Neural crest cell (in vitro differentiated cells): ENCODE results near the gene ZNF605. TPM values are rescaled to one million over a fixed set of nuclear protein-coding genes. Genes with fewer than 3 reads are reported as not detected.
A peak's percentile ranks its signal among the peaks of the same experiment; 100 is the strongest.
"Not testable (repeated sequence)": the region's sequence is repeated elsewhere in the genome, so short reads cannot be mapped to it uniquely, and the experiment has no call there.

ENCODE experiments used
- DNase-seq: peaks from one replicate; pipeline ENCODE4 v3.0.0; 2021; ENCODE audit warnings: low read depth, mixed read lengths, low spot score
- H3K27ac Mint-ChIP-seq: one replicate; pipeline ENCODE4 v1.8.0; 2021; ENCODE audit warnings: mild to moderate bottlenecking, mixed read lengths; ENCODE audit not compliant: unreplicated experiment
- H3K27me3 Mint-ChIP-seq: 2 replicates; pipeline ENCODE4 v1.8.0; 2021; ENCODE audit warnings: low read depth, mild to moderate bottlenecking, mixed read lengths
- H3K36me3 Mint-ChIP-seq: 2 replicates; pipeline ENCODE4 v1.8.0; 2021; ENCODE audit warnings: low read depth, mild to moderate bottlenecking, mixed read lengths
- H3K4me1 Mint-ChIP-seq: 2 replicates; pipeline ENCODE4 v1.8.0; 2021; ENCODE audit warnings: mixed read lengths
- H3K4me3 Mint-ChIP-seq: one replicate; pipeline ENCODE4 v1.8.0; 2021; ENCODE audit warnings: mild to moderate bottlenecking, mixed read lengths
- H3K9me3 Mint-ChIP-seq: 2 replicates; pipeline ENCODE4 v1.8.0; 2021; ENCODE audit warnings: mixed read lengths
- long read RNA-seq: library from polyadenylated mRNA; unstranded; transcript quantifications from one replicate; pipeline ENCODE4 v2.0.0, GENCODE V29; 2020
- total RNA-seq: library from RNA; stranded (reverse); gene quantifications from 2 replicates; pipeline ENCODE4 v1.2.1, GENCODE V29; 2021
- TF ChIP-seq, protein P1 (sequence below): fragments of 200-600 bp; sonication (generic); conservative IDR thresholded peaks from 2 replicates; pipeline ENCODE4 v1.5.0; 2021; ENCODE audit warnings: antibody characterized with exemption, mild to moderate bottlenecking

Gene ZNF605
- 19.6 and 22.3 TPM in 2 replicates for total RNA-seq
- long read RNA-seq, full-length matches to known transcripts: 20 of 28 reads
- long read RNA-seq, partial matches to known transcripts: 1 of 28 reads
- long read RNA-seq, other reads (novel, unspliced or antisense): 7 of 28 reads

DNA sequence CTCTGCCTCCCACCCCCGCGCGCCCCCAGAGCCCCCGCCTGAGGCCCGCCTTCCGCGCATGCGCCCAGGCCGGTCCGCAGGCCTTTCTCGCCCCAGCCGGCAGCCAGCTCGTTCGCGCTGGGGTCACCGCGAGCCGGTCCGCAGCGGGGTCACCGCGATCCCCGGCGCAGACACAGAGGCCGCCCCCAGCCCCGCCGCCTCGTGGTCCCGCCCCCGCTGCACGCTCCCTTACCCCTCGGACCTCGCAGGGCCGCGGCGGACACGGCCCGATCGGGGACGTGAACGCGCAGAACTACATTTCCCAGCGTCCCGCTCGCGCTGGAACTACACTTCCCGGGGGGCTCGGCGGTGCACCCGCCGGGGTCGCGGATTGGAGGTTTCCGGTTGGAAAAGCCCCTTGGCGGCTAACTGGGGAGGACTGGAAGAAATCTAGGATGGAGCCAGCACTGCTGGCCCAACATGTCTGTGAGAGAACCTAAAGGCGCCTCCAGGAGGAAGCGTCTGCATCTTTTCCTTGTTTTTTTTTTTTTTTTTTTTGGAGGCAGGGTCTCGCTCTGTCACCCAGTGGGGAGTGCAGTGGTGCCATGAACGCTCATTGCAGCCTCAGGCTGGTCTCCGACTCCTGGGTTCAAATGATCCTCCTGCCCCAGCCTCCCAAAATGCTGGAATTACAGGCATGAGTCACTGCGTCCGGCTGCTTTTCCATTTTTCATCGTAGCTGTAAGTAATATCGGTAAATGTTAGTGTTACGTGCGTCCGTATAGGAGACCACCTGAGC, at the start of gene ZNF605:
Gene ZNF605, minus strand, starts transcription at position 296 of the 778 bp plus-strand sequence. CDS start 10,671 bp downstream, outside the sequence.
- peak within 1 kb of the TSS; percentile 95 for H3K4me3 Mint-ChIP-seq
- peaks cover 40% of the 10 kb centered on the region for H3K36me3 Mint-ChIP-seq
- peaks cover 25% of the 10 kb centered on the region for H3K4me1 Mint-ChIP-seq
- TF ChIP-seq, protein P1, sequence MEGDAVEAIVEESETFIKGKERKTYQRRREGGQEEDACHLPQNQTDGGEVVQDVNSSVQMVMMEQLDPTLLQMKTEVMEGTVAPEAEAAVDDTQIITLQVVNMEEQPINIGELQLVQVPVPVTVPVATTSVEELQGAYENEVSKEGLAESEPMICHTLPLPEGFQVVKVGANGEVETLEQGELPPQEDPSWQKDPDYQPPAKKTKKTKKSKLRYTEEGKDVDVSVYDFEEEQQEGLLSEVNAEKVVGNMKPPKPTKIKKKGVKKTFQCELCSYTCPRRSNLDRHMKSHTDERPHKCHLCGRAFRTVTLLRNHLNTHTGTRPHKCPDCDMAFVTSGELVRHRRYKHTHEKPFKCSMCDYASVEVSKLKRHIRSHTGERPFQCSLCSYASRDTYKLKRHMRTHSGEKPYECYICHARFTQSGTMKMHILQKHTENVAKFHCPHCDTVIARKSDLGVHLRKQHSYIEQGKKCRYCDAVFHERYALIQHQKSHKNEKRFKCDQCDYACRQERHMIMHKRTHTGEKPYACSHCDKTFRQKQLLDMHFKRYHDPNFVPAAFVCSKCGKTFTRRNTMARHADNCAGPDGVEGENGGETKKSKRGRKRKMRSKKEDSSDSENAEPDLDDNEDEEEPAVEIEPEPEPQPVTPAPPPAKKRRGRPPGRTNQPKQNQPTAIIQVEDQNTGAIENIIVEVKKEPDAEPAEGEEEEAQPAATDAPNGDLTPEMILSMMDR: peak; percentile 15
- H3K27ac Mint-ChIP-seq: peak within 1 kb of the TSS; percentile 98
- DNase-seq: peak; percentile 80
- H3K27me3 Mint-ChIP-seq: peaks cover 3% of the 10 kb centered on the region
- H3K9me3 Mint-ChIP-seq: peaks cover 17% of the 10 kb centered on the region

DNA sequence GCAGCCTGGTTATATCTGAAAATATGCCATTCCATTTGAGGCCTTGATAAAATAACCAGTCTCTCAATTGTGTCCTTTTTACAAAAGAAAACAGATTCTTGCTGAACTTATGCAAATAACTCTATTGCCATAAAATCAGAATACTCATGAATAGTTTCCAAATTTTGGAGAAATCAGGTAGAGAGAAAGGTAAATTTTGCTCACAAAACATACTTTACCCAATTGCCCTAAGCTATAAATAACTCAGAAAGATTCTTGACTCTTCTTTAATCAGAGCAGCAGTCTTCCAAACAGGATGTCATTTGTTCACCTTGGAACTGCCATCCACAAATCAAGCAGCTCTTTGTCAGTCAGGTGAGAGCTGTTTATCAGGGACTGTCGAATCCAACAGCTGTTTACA, 42.6 kb upstream of the ZNF605 start:
- Mint-ChIP-seq H3K27ac (no peak overlapping the region), H3K4me3 (no peak overlapping the region), H3K4me1 (no peaks in the 10 kb centered on the region), H3K9me3 (peaks cover 23% of the 10 kb centered on the region), H3K27me3 (no peaks in the 10 kb centered on the region), H3K36me3 (peaks cover 70% of the 10 kb centered on the region)
- TF ChIP-seq, protein P1: no peak
- DNase-seq: no peak

DNA sequence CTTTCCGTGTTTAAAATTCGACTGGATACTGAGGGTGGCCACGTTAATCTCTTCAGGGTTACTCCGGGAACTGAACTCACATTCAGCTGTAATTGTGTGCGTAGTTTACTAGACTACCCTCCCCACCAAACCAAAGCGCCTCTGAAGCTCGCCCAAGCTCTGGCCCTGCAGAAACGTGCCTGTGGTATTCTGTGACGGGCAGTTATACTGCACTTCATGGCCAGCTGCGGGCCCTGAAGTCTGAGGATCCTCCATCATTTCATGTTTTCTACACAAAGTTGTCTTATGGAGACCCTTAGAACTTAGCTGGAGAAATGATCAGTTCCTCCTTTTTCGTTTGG, 30.7 kb upstream of the ZNF605 start:
- no peaks in the 10 kb centered on the region for H3K27me3 Mint-ChIP-seq
- peaks cover 22% of the 10 kb centered on the region for H3K4me1 Mint-ChIP-seq
- H3K4me3 Mint-ChIP-seq: peak overlapping the region; percentile 96
- TF ChIP-seq, protein P1: no peak
- H3K36me3 Mint-ChIP-seq: peaks cover 49% of the 10 kb centered on the region
- peaks cover 27% of the 10 kb centered on the region for H3K9me3 Mint-ChIP-seq
- peak overlapping the region; percentile 35 for H3K27ac Mint-ChIP-seq
- no peak for DNase-seq

DNA sequence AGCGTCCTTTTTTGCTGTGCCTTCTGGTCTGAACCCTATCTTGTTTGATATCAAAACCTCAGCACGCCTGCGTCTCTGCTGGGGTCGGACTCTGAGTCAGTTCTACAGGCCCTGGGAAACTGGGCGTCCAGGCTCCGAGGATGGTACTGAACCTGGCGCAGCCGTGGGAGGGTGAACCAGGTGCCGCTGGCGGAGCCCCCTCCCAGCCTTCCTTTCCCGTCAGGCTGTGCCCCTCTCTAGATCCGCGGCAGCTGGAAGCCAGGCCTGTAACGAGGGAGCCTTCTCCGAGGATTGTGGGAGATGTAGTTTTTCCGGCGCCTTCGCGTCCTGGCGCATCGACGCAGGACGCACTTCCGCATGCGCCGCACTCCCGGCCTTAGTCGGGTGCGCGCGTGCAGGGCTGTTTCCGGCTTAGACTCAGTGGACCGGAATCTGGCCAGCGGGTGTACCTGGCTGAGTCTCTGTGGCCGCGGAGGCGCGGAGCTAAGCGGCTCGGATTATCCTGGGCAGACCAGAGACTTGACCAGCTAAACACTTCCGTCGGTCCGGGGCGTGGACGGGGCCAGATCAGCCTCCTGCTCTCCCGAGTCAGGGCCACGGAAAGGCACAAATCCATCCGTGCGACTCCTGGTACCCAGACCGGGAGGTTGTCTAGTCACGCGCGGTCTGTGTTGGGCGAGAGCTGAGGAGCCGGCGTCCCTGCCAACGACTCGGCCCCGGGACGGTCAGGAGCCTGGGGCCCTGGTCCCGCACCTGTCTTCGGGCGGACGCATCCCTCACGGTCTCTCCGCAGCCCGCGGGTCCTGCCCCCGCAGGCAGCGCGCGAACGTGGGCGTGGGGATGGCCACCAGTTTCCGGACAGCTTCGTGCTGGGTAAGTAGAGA, 30.1 kb upstream of the ZNF605 start, which contains the start of gene ZNF26:
Gene ZNF26, plus strand, starts transcription at position 367 of the 884 bp plus-strand sequence. Its CDS starts 474 bp downstream, at position 841.
- Mint-ChIP-seq H3K27ac (peak within 1 kb of the TSS; percentile 75), H3K36me3 (peaks cover 46% of the 10 kb centered on the region), H3K4me3 (peak within 1 kb of the TSS; percentile 96), H3K27me3 (no peaks in the 10 kb centered on the region), H3K4me1 (peaks cover 22% of the 10 kb centered on the region), H3K9me3 (peaks cover 30% of the 10 kb centered on the region)
- TF ChIP-seq, protein P1: no peak
- peak; percentile 69 for DNase-seq

DNA sequence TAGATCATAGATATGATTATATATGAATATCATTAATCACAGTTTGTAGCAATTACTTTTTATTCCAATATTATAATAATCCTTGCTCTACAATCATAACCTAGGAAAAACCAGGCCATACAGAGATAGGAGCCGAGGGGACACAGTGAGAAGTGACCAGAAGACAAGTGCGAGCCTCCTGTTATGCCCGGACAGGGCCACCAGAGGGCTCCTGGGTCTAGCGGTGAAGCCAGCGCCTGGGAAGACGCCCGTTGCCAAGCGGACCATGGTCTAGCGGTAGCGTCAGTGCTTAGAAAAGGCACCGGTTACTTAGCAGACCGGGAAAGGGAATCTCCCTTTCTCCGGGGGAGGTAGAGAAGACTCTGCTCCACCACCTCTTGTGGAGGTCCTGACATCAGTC, 20.8 kb upstream of the ZNF605 start:
- H3K4me3 Mint-ChIP-seq, H3K27ac Mint-ChIP-seq, H3K4me1 Mint-ChIP-seq, H3K27me3 Mint-ChIP-seq: not testable (repeated sequence)
- TF ChIP-seq, protein P1: peak; percentile 44
- H3K36me3 Mint-ChIP-seq: peaks cover 10% of the 10 kb centered on the region
- H3K9me3 Mint-ChIP-seq: peaks cover 29% of the 10 kb centered on the region
- peak; percentile 10 for DNase-seq
